Endothelial cell of umbilical vein (primary cell): ENCODE data around the gene USP49. TPM values are rescaled to one million over a fixed set of nuclear protein-coding genes. Genes with fewer than 3 reads are reported as not detected.

ENCODE experiments used
- BruUV-seq: library from RNA; stranded (reverse); fragments of 400-500 nt; replicated peaks from 2 replicates; lab custom pipeline; 2021; lab: Mats Ljungman, UMichigan
- CTCF ChIA-PET: fragments of 300-600, 350-600 bp; sonication (Branson Sonifier 250); formaldehyde crosslinking; loops from one replicate; lab custom pipeline; 2021; ENCODE audit warnings: antibody characterized with exemption, inconsistent platforms; lab: Charles Lee
- POLR2A ChIA-PET: fragments of 300-600, 350-600 bp; sonication (Branson Sonifier 250); formaldehyde crosslinking; loops from one replicate; lab custom pipeline; 2021; ENCODE audit warnings: antibody characterized with exemption, inconsistent platforms; lab: Charles Lee
- DNase-seq: peaks from one replicate; pipeline ENCODE4 v3.0.0-alpha.2; 2011; ENCODE audit warnings: low read depth, low spot score
- FAIRE-seq: peaks from 2 replicates; lab custom pipeline; 2011; peaks lifted over from hg19 to GRCh38; lab: Jason Lieb, UNC
- H2AFZ ChIP-seq: 2 replicates; pipeline ENCODE4 v1.6.0; 2012; ENCODE audit warnings: low read depth, low read length, control low read depth, inconsistent platforms
- H3K27ac ChIP-seq: 2 replicates; pipeline ENCODE4 v1.5.1; 2011; ENCODE audit warnings: low read depth, mild to moderate bottlenecking, control low read depth, low read length, moderate library complexity; ENCODE audit not compliant: insufficient read depth
- H3K27me3 ChIP-seq, 2 experiments: 2 replicates each; pipeline versions ENCODE4 v1.6.0 to v1.6.1; 2011; ENCODE audit warnings: low read length in 2 of 2, mixed read lengths in 1 of 2; ENCODE audit not compliant: control insufficient read depth in 2 of 2, insufficient read depth in 2 of 2
- H3K36me3 ChIP-seq, 2 experiments: 2 replicates in 1 of 2; 3 replicates in 1 of 2; pipeline ENCODE4 v1.5.1; 2011; ENCODE audit warnings: low read length in 2 of 2, mild to moderate bottlenecking in 1 of 2, moderate library complexity in 1 of 2; ENCODE audit not compliant: control insufficient read depth in 2 of 2, insufficient read depth in 2 of 2; ENCODE audit errors: extremely low read depth in 1 of 2
- H3K4me1 ChIP-seq: 3 replicates; pipeline ENCODE4 v1.5.1; 2011; ENCODE audit warnings: mild to moderate bottlenecking, low read length; ENCODE audit not compliant: control insufficient read depth, insufficient read depth; ENCODE audit errors: extremely low read depth
- H3K4me2 ChIP-seq: 2 replicates; pipeline ENCODE4 v1.6.1; 2011; ENCODE audit warnings: low read length, control low read depth, mixed read lengths; ENCODE audit not compliant: insufficient read depth
- H3K4me3 ChIP-seq, 3 experiments: fragments of 200-600 bp in 1 of 3; sonication (generic), shearing (Covaris generic) in 1 of 3; replicated peaks in 1 of 3; 2 replicates each; pipeline ENCODE4 v1.5.1; 2011 to 2016; ENCODE audit warnings: control low read depth in 3 of 3, low read length in 3 of 3, mild to moderate bottlenecking in 2 of 3, inconsistent platforms in 1 of 3, low read depth in 1 of 3, moderate library complexity in 1 of 3; ENCODE audit not compliant: insufficient read depth in 1 of 3
- H3K79me2 ChIP-seq: 2 replicates; pipeline ENCODE4 v1.6.0; 2012; ENCODE audit warnings: low read length, inconsistent platforms; ENCODE audit not compliant: control insufficient read depth, insufficient read depth
- H3K9ac ChIP-seq: replicated peaks from 2 replicates; pipeline ENCODE3; 2011; ENCODE audit warnings: low read length, control low read depth; ENCODE audit not compliant: insufficient read depth; ENCODE audit errors: extremely low read depth
- H3K9me1 ChIP-seq: replicated peaks from 3 replicates; pipeline ENCODE4 v1.6.0; 2011; ENCODE audit warnings: mild to moderate bottlenecking, low read length; ENCODE audit not compliant: control insufficient read depth, insufficient read depth; ENCODE audit errors: extremely low read depth
- H3K9me3 ChIP-seq: replicated peaks from 2 replicates; pipeline ENCODE4 v1.5.1; 2012; ENCODE audit warnings: low read length, inconsistent platforms; ENCODE audit not compliant: control insufficient read depth, insufficient read depth
- H4K20me1 ChIP-seq: replicated peaks from 2 replicates; pipeline ENCODE3; 2011; ENCODE audit warnings: mild to moderate bottlenecking, low read length; ENCODE audit not compliant: control insufficient read depth, insufficient read depth; ENCODE audit errors: extremely low read depth
- EZH2 ChIP-seq: IDR thresholded peaks from 2 replicates; pipeline ENCODE4 v1.6.1; 2012; ENCODE audit warnings: borderline replicate concordance, low read depth, mild to moderate bottlenecking, moderate library complexity, low read length, inconsistent platforms; ENCODE audit not compliant: severe bottlenecking
- GATA2 ChIP-seq: IDR thresholded peaks from 2 replicates; pipeline ENCODE4 v1.7.0; 2011; ENCODE audit warnings: low read depth, mild to moderate bottlenecking, moderate library complexity, mixed read lengths, low read length; ENCODE audit not compliant: insufficient read length, insufficient read depth
- JUN ChIP-seq: IDR thresholded peaks from 2 replicates; pipeline ENCODE4 v1.6.1; 2011; ENCODE audit warnings: borderline replicate concordance, low read depth; ENCODE audit not compliant: insufficient read length, insufficient read depth
- MYC ChIP-seq: IDR thresholded peaks from one replicate; pipeline ENCODE4 v1.6.1; 2011; ENCODE audit warnings: mild to moderate bottlenecking, low read depth, low read length
- POLR2A ChIP-seq: IDR thresholded peaks from 2 replicates; pipeline ENCODE4 v1.6.1; 2012; ENCODE audit warnings: low read depth, mild to moderate bottlenecking, control low read depth, low read length
- POLR2AphosphoS5 ChIP-seq: IDR thresholded peaks from 2 replicates; pipeline ENCODE4 v1.6.1; 2012; ENCODE audit warnings: low read depth, mild to moderate bottlenecking, control low read depth, low read length, moderate library complexity; ENCODE audit not compliant: insufficient read depth
- dilution Hi-C: fragments of 300-500 bp; cut with MboI; formaldehyde crosslinking; loops from one replicate; pipeline ENCODE4 v1.15.0; 2019; ENCODE audit warnings: low sequenced_read_pairs; ENCODE audit not compliant: extremely low pct_ligation_motif_present
- intact Hi-C: fragments of 100-400 bp; cut with micrococcal nuclease; formaldehyde crosslinking; loops from one replicate; pipeline ENCODE4 v1.10.0; 2022
- polyA plus RNA-seq, 4 experiments: library from polyadenylated mRNA; depleted of rRNA in 3 of 4; stranded (reverse) in 3 of 4; unstranded in 1 of 4; fragments of >200 nt; gene quantifications; 2 replicates each; pipeline versions ENCODE4 v1.2.1 to v1.2.3, GENCODE V29; 2011 to 2012; ENCODE audit warnings: missing spikeins in 1 of 4
- total RNA-seq: library from RNA; stranded (reverse); gene quantifications from 2 replicates; pipeline ENCODE4 v1.2.3, GENCODE V29; 2021
- TF ChIP-seq, protein P1 (sequence below): IDR thresholded peaks from 2 replicates; pipeline ENCODE4 v1.6.1; 2011; ENCODE audit not compliant: insufficient read depth, insufficient read length
- TF ChIP-seq, protein P2 (sequence below), 2 donors: IDR thresholded peaks; 1 replicate in 1 of 2; 2 replicates in 1 of 2; pipeline ENCODE4 v1.5.1; 2011; ENCODE audit warnings: low read length in 2 of 2, mild to moderate bottlenecking in 2 of 2, moderate library complexity in 2 of 2, control low read depth in 1 of 2, inconsistent platforms in 1 of 2, low read depth in 1 of 2; ENCODE audit not compliant: insufficient read depth in 1 of 2; ENCODE audit errors: extremely low read depth in 1 of 2

USP49 gene
- total and polyA plus RNA-seq, 2 donors (not counting 3 experiments of a cell fraction or from before 2014, with no cell fraction given), result 2.4 to 4.1 TPM

DNA sequence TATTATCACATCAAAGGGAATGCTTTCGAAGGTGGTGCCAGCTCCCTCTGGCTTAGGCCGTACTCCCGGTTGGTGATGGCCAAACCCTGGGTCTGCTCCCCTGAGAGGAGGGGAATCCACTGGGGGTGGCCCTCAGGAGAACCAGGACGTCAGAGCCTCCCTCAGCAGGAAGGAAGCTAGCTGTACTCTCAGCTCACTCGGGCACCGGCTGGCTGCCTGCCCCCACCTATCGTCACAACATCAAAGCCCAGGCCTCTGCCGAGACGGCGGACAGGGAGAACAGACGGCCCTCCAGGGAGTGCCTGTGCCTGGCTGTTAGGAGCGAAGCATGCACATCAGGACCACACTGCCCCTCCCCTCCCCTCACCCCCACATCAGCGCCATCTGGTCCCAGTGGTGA lies 138.8 kb downstream of the USP49 start:
- no TSS peak for BruUV-seq

More for the DNA sequence above, 138.8 kb downstream of the USP49 start:
- ChIA-PET POLR2A (no interaction called here), CTCF (no interaction called here)
- Histone ChIP-seq H3K27ac (no peak overlapping the region), H3K9me1 (no peaks in the 10 kb centered on the region), H3K36me3 (no peaks in the 10 kb centered on the region), H3K4me2 (no peak overlapping the region), H4K20me1 (no peaks in the 10 kb centered on the region), H3K9me3 (no peaks in the 10 kb centered on the region), H3K9ac (no peak overlapping the region), H3K4me1 (no peaks in the 10 kb centered on the region), H3K4me3 (no peak overlapping the region), H3K27me3 (peaks cover 3 to 7% of the 10 kb centered on the region in 2 experiments), H3K79me2 (no peaks in the 10 kb centered on the region), H2AFZ (no peak overlapping the region)
- no peak for DNase-seq
- no peak for FAIRE-seq
- intact Hi-C loops (no loop called here), dilution Hi-C loops (no loop called here)
- TF ChIP-seq, protein P1, sequence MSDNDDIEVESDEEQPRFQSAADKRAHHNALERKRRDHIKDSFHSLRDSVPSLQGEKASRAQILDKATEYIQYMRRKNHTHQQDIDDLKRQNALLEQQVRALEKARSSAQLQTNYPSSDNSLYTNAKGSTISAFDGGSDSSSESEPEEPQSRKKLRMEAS, result no peak
- TF ChIP-seq, protein P2, sequence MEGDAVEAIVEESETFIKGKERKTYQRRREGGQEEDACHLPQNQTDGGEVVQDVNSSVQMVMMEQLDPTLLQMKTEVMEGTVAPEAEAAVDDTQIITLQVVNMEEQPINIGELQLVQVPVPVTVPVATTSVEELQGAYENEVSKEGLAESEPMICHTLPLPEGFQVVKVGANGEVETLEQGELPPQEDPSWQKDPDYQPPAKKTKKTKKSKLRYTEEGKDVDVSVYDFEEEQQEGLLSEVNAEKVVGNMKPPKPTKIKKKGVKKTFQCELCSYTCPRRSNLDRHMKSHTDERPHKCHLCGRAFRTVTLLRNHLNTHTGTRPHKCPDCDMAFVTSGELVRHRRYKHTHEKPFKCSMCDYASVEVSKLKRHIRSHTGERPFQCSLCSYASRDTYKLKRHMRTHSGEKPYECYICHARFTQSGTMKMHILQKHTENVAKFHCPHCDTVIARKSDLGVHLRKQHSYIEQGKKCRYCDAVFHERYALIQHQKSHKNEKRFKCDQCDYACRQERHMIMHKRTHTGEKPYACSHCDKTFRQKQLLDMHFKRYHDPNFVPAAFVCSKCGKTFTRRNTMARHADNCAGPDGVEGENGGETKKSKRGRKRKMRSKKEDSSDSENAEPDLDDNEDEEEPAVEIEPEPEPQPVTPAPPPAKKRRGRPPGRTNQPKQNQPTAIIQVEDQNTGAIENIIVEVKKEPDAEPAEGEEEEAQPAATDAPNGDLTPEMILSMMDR (IDR thresholded peaks at IDR 0.05; ENCODE audit: extremely low read depth in 1 of 2, insufficient read depth in 1 of 2, low read depth in 1 of 2, low read length in 2 of 2), result no peak
- TF ChIP-seq MYC, result no peak
- no peak for TF ChIP-seq JUN
- no peak for TF ChIP-seq POLR2AphosphoS5
- no peak for TF ChIP-seq POLR2A
- no peak for TF ChIP-seq EZH2
- no peak for TF ChIP-seq GATA2
